Large intestine (tissue), 3 donors: ENCODE data around the gene NUDT21. TPM values are rescaled to one million over a fixed set of nuclear protein-coding genes. Genes with fewer than 3 reads are reported as not detected.

Source experiments
- DNase-seq, 2 donors: peaks; one replicate each; pipeline versions ENCODE4 v3.0.0 to v3.0.0-alpha.2; 2013
- H3K27ac ChIP-seq: one replicate; pipeline ENCODE4 v1.5.1; 2013; ENCODE audit warnings: low read length
- H3K27me3 ChIP-seq: 2 replicates; pipeline ENCODE4 v1.6.1; 2013; ENCODE audit warnings: low read length; ENCODE audit not compliant: control insufficient read depth, insufficient read depth
- H3K36me3 ChIP-seq: 2 replicates; pipeline ENCODE4 v1.6.1; 2013; ENCODE audit warnings: low read length; ENCODE audit not compliant: control insufficient read depth, insufficient read depth
- H3K4me1 ChIP-seq: one replicate; pipeline ENCODE4 v1.6.1; 2013; ENCODE audit warnings: low read length; ENCODE audit not compliant: control insufficient read depth, insufficient read depth
- H3K4me3 ChIP-seq: one replicate; pipeline ENCODE4 v1.5.1; 2013; ENCODE audit warnings: low read length
- H3K9me3 ChIP-seq: one replicate; pipeline ENCODE4 v1.6.1; 2013; ENCODE audit warnings: mild to moderate bottlenecking, low read depth, low read length, moderate library complexity; ENCODE audit not compliant: control insufficient read depth
- WGBS: methylation state at CpG from one replicate; pipeline ENCODE4 v1.1.5; 2013; ENCODE audit warnings: low lambda C conversion rate; ENCODE audit not compliant: insufficient coverage; 5-methylcytosine and 5-hydroxymethylcytosine counted together
- polyA plus RNA-seq: library from polyadenylated mRNA; unstranded; fragments of 120-200 nt; gene quantifications from one replicate; pipeline ENCODE4 v1.2.1, GENCODE V29; 2013

The NUDT21 gene
- polyA plus RNA-seq, 1 donor = 112 TPM

DNA sequence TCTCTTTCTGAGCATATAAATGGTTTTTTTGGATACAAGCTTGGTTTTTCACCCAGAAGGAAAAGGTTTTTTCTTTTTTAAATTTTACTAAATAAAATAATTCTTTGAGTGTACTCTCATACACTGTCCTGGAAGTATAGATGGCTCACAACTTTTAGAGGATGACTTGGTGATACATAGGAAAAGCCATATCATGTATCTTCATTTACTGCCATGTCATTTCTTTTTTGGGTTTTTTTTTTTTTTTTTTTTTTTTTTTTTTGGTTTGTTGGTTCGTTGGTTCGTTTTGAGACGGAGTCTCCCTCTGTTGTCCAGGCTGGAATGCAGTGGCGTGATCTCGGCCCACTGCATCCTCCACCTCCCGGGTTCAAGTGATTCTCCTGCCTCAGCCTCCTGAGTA, 12.0 kb upstream of the NUDT21 start:
- no CpG with 5 or more reads among the region's 6 CpGs for WGBS
- no peak for DNase-seq
- Histone ChIP-seq H3K4me1 (no peaks in the 10 kb centered on the region), H3K36me3 (peaks cover 53% of the 10 kb centered on the region), H3K27me3 (no peaks in the 10 kb centered on the region), H3K4me3 (no peak overlapping the region), H3K27ac (no peak overlapping the region), H3K9me3 (no peaks in the 10 kb centered on the region)

DNA sequence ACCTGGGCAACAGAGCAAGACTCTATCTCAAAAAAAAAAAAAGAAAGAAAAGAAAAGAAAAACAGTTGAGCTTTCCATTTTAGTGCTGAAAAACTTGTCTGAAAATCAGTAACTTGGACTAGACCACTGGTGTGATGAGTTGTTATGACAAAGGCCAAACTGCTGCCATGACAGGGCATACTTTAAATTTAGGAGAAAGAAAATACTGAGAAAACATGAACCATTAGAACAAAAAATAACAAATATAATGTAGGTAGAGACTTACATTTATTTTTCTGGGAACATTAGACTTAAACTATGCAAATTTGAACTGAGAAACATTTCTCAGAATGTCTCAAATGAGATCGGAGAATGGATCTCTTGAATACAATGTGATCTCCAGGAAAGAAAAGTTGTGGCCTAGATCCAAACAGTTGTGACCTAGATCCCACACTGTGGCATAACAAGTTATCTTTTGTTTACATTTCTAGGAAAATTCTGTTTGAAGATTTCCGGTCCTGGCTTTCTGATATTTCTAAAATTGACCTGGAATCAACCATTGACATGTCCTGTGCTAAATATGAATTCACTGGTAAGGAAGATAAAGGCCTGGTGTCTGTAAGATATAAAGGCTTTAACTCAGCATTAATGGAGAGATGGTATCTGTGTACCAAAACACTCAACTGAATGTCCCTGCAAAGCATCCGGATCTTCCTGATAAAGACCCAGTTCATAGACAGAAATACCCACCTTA, 11.1 kb upstream of the NUDT21 start:
- Histone ChIP-seq H3K27me3 (no peaks in the 10 kb centered on the region), H3K4me1 (no peaks in the 10 kb centered on the region), H3K4me3 (no peak overlapping the region), H3K27ac (no peak overlapping the region), H3K36me3 (peaks cover 49% of the 10 kb centered on the region), H3K9me3 (no peaks in the 10 kb centered on the region)
- 60% methylated on average over 1 of the region's 3 CpGs for WGBS
- no peak for DNase-seq

DNA sequence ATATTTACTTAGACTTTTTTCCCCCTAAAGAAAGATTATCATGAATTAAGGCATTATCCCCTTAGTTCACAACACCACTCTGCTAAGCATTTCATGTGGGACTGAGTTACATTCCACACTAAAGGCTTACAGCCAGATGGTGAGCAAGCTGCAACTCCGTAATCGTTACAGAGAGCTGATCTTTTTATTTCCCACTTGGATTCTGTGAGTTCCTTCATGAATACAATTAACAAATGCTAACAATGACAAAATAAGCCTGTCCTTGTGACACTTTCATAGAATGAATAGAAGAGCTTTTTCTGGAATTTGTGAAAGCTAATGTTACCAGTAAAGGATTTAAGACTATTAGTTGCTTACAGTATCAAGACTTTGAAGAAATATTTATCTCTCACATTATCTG, 9.0 kb upstream of the NUDT21 start:
- no CpG with 5 or more reads among the region's 2 CpGs for WGBS
- H3K9me3 ChIP-seq = no peaks in the 10 kb centered on the region
- no peaks in the 10 kb centered on the region for H3K4me1 ChIP-seq
- H3K27me3 ChIP-seq = no peaks in the 10 kb centered on the region
- no peak for DNase-seq
- H3K36me3 ChIP-seq = peaks cover 45% of the 10 kb centered on the region
- H3K4me3 ChIP-seq = no peak overlapping the region
- H3K27ac ChIP-seq = no peak overlapping the region

DNA sequence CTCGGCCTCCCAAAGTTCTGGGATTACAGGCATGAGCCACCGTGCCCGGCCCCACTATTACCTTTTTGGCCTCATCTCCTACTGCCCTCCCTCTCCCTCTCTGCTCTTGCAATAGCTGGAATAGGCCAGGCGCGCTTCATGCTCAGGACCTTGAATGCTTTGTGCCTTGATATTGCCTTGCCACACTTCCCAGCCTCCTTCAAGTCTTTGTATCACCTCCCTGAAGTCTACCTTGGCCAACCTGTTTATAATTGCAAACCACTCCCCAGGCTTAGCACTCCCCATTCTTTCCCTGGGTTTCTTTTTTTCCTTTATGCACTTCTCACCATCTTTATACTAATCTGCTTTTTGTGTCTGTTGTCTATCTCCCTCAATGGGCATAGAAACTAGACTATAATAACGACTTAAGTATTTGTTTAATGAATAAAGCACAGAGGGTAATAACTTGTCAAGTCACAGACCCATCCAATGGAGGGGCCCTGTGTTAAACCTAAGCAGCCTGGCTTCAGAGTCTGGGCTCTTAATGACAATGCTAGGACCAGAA, 6.9 kb upstream of the NUDT21 start:
- WGBS = 100% methylated on average over 2 of the region's 6 CpGs
- no peaks in the 10 kb centered on the region for H3K9me3 ChIP-seq
- H3K4me3 ChIP-seq = no peak overlapping the region
- DNase-seq = no peak
- H3K27ac ChIP-seq = no peak overlapping the region
- peaks cover 45% of the 10 kb centered on the region for H3K36me3 ChIP-seq
- no peaks in the 10 kb centered on the region for H3K4me1 ChIP-seq
- no peaks in the 10 kb centered on the region for H3K27me3 ChIP-seq

DNA sequence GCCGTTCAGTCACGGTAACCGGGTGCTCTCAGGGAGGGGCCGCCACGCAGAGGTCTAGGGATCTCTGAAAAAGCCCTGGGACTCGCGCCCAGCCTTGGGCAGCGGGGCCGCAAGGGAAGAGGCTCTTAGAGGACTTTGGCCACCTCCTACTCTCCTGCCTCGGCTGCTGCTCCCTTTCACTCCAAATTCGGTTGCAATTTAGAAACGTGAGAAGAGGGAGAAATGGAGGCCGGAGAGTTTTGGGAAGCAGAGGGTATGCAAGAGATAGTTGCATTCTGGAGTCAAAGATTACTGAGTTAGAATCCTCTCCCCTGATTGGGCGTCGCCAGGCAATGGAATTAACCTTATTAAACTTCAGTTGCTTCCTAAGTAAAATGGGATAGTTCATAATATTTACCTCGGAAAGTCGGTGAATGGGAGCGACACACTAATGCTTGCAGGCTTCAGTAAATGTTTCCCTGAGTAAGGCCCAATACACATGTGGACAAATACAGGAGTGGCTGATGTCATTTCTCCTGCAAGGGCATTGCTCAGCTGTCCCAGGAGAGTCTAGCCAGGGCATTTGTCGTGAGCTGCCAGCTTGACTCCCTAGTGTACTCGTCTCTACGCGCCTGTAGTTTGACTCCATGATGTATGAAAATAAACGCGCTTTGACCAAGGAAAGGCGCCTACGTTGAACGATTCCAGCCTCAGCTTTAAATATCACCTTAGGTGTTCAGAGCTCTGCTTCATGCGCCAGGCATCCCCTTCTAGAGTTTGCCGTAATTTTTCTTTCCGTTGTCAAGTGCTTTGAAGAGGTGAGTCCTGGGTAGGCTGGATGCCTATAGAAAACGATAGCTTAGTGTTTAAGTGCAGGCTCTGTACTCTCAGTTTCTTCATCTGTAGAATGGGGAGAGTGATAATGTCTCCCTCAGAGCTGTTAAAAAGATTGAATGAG, 889 bp upstream of the NUDT21 start:
- peaks cover 7% of the 10 kb centered on the region for H3K4me1 ChIP-seq
- H3K27ac ChIP-seq = peak overlapping the region; percentile 92
- H3K4me3 ChIP-seq = peak overlapping the region; percentile 86
- peaks cover 22% of the 10 kb centered on the region for H3K36me3 ChIP-seq
- peak; percentile 33 to 71 for DNase-seq
- H3K9me3 ChIP-seq = no peaks in the 10 kb centered on the region
- no CpG with 5 or more reads among the region's 31 CpGs for WGBS
- H3K27me3 ChIP-seq = no peaks in the 10 kb centered on the region

DNA sequence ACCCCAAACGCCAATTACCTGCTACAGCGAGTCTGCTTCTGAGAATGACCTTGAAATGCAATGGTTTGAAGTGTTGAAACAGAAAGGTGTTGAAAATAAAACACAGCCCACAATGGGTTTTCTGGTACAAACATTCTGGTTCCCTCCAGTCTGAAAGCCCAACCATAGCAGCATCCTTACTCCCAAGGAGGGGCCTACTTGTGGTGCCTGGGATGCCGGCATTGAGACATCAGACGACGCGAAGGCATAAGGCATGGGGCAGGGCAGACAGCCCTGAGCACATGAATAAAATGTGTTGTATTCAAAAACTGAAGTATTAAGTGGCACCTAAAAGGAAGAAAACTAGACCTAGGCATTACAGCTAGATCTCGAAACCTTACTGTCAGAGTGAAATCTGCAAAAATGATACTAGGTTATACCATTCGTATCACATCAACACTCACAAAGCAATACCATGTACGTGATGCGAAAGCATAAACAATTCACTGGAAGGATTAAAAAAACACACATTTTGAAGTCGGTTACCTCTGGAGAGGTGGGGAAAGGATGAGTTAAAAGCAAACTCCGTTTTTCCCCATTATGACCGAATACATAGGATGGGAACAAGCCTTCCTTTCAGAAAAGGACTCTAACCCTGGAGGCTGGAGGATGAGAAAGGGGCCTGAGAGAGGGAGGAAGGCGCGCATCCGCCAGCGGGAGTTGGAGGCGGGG, 702 bp downstream of the NUDT21 start:
- Histone ChIP-seq H3K9me3 (no peaks in the 10 kb centered on the region), H3K36me3 (peaks cover 20% of the 10 kb centered on the region), H3K27me3 (no peaks in the 10 kb centered on the region), H3K4me3 (peak overlapping the region; percentile 86), H3K4me1 (peaks cover 7% of the 10 kb centered on the region), H3K27ac (peak overlapping the region; percentile 71)
- peak; percentile 5 to 35 for DNase-seq
- WGBS = 20% methylated on average over 1 of the region's 18 CpGs

DNA sequence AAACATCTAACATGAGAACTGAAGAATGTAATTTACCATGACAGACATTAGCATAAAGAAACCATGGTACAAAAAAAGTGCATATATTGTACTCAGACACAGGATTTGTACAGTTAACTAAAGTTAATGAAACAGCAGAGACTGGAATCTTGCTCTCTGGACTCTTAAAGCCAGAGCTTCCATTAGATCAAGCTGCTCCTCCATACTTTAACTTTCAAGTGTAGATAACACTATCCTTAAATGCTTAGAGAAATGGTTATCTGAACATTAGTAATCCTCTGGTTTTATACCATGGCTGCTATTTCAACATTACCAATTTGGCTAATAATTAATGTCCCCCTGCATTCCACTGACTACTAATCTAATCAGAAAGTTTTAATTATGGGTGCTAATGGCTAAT, 3.1 kb downstream of the NUDT21 start:
- H3K36me3 ChIP-seq = peaks cover 27% of the 10 kb centered on the region
- H3K27ac ChIP-seq = peak overlapping the region; percentile 23
- DNase-seq = peak in 1 of 2 donors; percentile 47
- H3K4me3 ChIP-seq = no peak overlapping the region
- no peaks in the 10 kb centered on the region for H3K9me3 ChIP-seq
- H3K27me3 ChIP-seq = no peaks in the 10 kb centered on the region
- H3K4me1 ChIP-seq = peaks cover 7% of the 10 kb centered on the region

DNA sequence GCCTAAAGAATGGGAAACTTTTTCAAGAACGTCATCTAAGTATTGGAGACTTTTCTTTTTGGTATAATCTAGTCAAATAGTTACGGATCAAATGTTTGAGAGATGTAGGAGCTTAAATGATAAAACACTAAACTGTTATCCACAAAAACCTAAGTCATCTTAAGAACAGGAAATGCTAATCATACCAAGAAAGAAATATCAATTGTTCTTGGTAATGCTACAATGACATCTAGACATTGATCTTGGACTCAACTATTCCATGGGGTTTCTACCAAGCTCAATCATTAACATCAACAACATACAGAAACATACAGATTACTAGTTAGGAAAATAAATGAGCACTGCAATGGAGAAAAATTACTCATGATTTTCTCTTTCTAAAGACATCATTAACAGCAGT, 3.8 kb downstream of the NUDT21 start:
- H3K36me3 ChIP-seq = peaks cover 32% of the 10 kb centered on the region
- WGBS = 56% methylated on average over 2 of the region's 2 CpGs

DNA sequence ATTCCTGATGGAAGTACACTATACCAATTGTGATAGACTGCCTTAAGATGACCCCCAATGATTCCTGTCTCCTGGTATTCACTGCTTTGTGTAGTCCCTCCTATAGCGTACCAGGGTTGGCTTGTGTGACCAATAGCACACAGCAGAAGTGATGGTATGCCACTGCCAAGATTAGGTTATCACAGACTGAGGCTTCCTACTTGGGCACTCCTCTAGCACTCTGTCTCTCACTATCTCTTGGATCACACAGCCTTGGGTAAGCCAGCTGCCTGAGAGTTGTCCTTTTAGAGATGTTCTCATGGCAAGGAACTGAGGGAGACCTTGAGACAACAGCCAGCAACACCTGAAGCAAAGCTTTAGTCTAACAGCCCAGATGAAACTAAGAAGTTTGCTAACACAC, 13.1 kb downstream of the NUDT21 start:
- H3K36me3 ChIP-seq = peaks cover 52% of the 10 kb centered on the region

More for the DNA sequence above, 3.8 kb downstream of the NUDT21 start:
- no peak for DNase-seq
- Histone ChIP-seq H3K4me1 (peaks cover 7% of the 10 kb centered on the region), H3K27ac (peak overlapping the region; percentile 13), H3K9me3 (no peaks in the 10 kb centered on the region), H3K4me3 (no peak overlapping the region), H3K27me3 (no peaks in the 10 kb centered on the region)

DNA sequence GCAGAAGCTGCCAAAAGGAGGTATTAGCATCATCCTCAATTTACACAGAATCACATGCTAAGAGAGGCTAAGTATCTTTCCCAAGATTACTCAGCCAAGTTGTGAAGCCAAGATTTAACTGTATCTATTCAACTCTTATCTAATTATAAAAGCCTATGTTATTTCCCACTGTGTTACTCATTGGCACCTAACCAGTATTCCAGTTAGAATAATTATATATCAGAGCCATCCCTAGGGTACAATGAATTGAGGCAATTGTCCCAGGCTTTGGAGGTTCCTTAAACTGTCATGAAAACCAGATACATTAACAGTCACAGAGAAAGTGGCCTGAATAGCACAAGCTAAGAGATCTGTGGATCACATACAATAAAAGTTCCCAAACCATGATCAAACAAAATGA, 14.9 kb downstream of the NUDT21 start:
- Histone ChIP-seq H3K27ac (no peak overlapping the region), H3K36me3 (peaks cover 46% of the 10 kb centered on the region), H3K27me3 (no peaks in the 10 kb centered on the region), H3K9me3 (no peaks in the 10 kb centered on the region), H3K4me3 (no peak overlapping the region), H3K4me1 (no peaks in the 10 kb centered on the region)
- no peak for DNase-seq

More for the DNA sequence above, 13.1 kb downstream of the NUDT21 start:
- H3K27me3 ChIP-seq = no peaks in the 10 kb centered on the region
- no peak overlapping the region for H3K4me3 ChIP-seq
- no peak for DNase-seq
- H3K9me3 ChIP-seq = no peaks in the 10 kb centered on the region
- H3K27ac ChIP-seq = no peak overlapping the region
- no CpG with 5 or more reads among the region's 1 CpG for WGBS
- no peaks in the 10 kb centered on the region for H3K4me1 ChIP-seq
